Measurements from ENCODE around the gene MALT1.

GRCh38 chr18:58728719-58729118 lies 57.5 kb downstream of the MALT1 start:
- TF ChIP-seq TAF1 (IDR thresholded peaks at IDR 0.05; ENCODE audit: low read depth, low read length) (no peak), POLR2A (IDR thresholded peaks at IDR 0.05; ENCODE audit: low read depth, low read length) (no peak)
